Fibroblast of pulmonary artery (primary cell): ENCODE measurements around the gene SRL.
A peak's percentile ranks its signal among the peaks of the same experiment; 100 is the strongest.

Experiments
- DNase-seq: peaks from one replicate; pipeline ENCODE4 v3.0.0-alpha.2; 2010; ENCODE audit warnings: low read depth
- H3K4me3 ChIP-seq: replicated peaks from 2 replicates; pipeline ENCODE4 v1.5.1; 2011; ENCODE audit warnings: low read depth, mild to moderate bottlenecking, control low read depth, low read length, moderate library complexity
- TF ChIP-seq, protein P1 (sequence below): IDR thresholded peaks from 2 replicates; pipeline ENCODE4 v1.5.1; 2011; ENCODE audit warnings: mild to moderate bottlenecking, control low read depth, low read length, inconsistent platforms; ENCODE audit errors: missing control alignments

Gene SRL

DNA sequence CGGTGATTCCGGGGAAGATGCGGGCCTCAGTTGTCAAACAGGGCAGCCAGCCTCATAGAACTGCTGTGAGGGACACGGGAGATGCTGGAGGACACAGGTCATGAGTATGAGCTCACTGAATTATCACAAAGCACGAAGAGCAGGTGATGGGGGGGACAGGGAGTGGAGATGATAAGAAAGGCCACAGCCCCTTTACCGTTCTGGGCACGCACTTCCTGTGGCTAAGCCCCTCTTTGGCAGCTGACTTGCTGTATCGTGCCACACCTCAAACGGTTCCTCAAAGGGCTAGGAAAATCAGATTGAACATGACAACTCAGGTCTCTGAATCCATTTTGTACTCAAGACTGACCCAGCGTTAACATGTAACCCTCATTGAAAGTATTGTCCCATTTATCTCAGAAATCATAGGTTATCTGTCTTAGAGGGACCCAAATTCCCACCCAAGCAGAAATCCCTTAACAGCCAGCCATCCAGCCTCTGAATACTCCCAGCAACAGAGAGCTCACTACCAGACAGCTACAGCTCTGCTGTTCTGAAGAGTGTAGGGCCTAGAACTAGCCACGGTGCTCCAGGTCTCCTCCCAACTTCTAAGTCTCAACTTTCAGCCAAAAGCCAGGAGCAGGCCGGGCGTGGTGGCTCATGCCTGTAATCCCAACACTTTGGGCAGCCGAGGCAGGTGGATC is 5.0 kb upstream of the SRL start:
- DNase-seq = no peak
- no peak overlapping the region for H3K4me3 ChIP-seq
- TF ChIP-seq, protein P1, sequence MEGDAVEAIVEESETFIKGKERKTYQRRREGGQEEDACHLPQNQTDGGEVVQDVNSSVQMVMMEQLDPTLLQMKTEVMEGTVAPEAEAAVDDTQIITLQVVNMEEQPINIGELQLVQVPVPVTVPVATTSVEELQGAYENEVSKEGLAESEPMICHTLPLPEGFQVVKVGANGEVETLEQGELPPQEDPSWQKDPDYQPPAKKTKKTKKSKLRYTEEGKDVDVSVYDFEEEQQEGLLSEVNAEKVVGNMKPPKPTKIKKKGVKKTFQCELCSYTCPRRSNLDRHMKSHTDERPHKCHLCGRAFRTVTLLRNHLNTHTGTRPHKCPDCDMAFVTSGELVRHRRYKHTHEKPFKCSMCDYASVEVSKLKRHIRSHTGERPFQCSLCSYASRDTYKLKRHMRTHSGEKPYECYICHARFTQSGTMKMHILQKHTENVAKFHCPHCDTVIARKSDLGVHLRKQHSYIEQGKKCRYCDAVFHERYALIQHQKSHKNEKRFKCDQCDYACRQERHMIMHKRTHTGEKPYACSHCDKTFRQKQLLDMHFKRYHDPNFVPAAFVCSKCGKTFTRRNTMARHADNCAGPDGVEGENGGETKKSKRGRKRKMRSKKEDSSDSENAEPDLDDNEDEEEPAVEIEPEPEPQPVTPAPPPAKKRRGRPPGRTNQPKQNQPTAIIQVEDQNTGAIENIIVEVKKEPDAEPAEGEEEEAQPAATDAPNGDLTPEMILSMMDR = no peak

DNA sequence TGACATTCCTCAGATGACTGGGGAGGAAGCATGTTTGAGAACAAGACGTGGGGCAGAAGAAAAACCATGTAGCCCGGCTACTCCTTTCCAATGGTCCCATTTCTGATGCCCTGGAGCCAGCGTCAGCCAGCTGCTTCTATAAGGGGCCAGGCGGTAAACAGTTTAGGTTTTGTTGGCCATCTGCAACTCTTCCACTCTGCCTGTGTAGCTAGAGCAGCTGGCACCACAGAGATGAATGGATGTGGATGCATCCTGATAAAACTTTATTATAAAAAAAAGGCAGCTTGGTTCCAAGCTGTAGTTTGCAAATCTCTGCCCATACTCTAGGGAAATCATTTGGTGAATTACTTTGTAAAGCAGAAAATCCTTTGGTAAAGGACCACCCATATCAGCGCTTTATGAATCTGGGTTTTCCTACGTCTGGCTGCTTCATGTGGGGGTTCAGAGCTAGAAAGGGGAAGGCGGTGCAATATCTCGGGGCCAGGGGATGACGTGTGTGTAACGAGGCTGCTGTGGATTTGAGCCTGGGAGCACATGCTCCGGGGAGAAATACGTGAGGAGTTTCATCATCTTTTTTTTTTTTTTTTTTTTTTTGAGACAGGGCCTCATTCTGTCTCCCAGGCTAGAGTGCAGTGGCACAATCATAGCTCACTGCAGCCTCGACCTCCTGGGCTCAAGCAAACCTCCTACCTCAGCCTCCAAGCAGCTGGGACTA is 3.4 kb upstream of the SRL start:
- peak; percentile 46 for DNase-seq
- TF ChIP-seq, protein P1 = no peak
- H3K4me3 ChIP-seq = no peak overlapping the region

DNA sequence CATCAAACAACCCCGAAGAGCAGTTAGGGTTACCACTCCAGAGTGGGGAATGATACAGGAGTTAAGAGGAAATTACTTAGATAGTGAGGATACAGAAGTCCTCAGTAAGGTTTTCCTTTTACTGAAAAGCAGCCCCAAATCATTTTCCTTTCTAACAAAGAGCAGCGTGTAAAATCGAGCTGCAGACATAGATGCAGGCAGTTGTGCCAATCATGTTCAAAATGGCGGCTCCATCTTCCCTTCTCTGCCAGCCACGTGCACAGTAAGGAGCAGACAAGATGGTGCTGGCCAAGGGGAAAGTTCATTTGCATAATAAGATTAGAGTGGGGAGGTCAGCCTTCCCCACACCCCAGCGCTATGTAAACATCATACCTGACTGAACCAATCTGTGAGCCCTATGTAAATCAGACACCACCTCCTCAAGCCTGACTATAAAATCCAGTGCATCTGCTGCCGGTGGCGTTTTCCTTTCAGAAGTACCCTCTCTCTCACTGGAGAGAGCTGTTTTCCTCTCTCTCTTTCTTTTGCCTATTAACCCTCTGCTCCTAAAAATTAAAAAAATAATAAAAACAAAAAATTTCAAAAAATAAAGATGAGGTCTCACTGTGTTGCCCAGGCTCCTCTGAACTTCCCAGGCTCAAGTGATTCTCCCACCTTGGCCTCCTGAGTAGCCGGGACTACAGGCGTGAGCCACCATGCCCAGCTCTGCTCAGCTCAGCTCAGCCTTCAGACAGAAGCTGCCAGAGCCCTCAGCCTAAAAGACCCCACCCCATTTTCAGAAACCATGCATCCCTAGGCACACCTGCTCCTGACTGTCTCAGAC is 2.6 kb upstream of the SRL start:
- no peak for DNase-seq
- H3K4me3 ChIP-seq = no peak overlapping the region
- TF ChIP-seq, protein P1 = no peak

DNA sequence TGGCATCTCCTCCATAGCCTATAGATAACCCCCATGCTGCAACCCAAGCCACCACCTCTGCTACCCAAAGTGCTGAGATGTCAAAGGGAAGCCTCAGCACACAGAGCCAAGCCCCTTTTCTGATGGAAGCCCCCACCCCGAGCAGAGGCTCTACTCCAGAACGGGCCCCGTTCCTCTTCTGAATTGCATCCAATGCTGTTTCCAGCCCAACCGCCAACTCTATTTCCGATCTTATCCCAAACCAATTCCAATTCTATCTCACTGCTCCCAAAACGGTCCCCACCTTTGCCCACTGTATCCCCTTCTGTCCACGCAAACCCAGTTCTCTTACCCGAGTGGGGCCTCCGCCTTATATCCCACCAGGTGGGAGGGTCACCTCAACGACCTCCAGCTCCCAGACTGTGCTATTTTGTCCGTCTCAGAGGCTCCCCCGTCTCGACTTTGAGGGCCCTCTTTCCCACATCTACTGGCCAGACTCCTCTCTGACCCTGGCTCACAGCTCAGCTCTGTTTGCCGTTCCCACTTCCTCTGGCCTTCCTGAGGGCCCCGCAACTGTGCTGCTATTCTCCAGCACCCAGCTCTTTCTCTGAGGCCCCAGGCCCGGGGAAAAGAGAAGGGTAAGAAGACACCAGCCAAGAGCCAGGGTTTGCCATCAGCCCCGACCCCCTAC is 487 bp downstream of the SRL start:
- TF ChIP-seq, protein P1 = no peak
- DNase-seq = no peak
- H3K4me3 ChIP-seq = no peak overlapping the region

DNA sequence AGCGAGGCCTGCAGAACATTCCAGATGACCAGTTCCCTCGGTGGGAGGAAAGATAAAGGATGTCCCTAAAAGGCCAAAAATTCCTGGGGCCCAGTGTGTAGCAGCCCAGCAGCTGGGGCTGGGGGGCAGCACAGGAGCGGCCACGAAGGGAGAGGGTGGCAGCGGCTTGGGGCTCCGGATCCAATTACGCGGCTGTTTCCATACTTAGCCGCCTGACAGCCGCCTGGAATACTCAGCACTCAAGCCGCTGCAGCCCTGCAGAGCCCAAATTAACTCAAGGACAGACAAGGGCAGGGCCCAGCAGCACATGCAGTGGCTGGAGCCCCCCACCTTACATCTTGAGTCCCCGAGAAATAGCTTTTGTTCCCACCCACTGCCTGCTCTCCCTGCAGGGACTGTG is 1.3 kb downstream of the SRL start:
- H3K4me3 ChIP-seq = no peak overlapping the region
- no peak for DNase-seq
- TF ChIP-seq, protein P1 = no peak

DNA sequence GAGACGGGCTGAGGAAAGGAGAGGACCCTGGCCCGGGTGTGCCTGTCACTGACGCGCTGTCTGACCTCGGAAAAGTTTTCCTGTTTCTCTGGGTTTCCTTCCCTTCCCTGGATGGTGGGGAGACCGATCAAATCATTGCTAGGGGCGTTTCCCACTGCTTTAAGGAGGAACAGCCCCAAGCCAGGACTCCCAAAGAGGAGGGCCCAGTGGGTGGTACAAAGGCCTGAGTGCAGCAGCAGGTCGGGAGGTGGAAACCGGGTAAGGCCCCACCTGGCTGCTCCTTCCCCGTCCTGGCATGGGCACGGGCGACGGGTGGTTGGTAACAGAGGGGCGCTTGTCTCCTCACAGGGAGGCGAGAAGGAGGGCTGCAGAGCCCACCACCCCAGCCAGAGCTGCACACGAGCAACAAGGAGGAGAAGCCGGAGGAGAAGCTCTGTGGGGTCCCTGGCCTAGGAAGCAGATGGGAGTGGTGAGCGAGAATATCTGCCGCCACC is 2.2 kb downstream of the SRL start:
- no peak for DNase-seq
- TF ChIP-seq, protein P1 = no peak
- H3K4me3 ChIP-seq = no peak overlapping the region
